IPS-18c (cell line): Measurements from ENCODE around the gene TRPM8.
"Not testable (repeated sequence)": the region's sequence is repeated elsewhere in the genome, so short reads cannot be mapped to it uniquely, and the experiment has no call there.

Source experiments
- H3K4me3 ChIP-seq: 2 replicates; pipeline ENCODE4 v1.7.0; 2013; ENCODE audit warnings: low read depth, mild to moderate bottlenecking, low read length, moderate library complexity; ENCODE audit not compliant: insufficient read depth
- H3K9me3 ChIP-seq: one replicate; pipeline ENCODE4 v1.6.1; 2013; ENCODE audit warnings: mild to moderate bottlenecking, low read length, moderate library complexity; ENCODE audit not compliant: control insufficient read depth, insufficient read depth

The TRPM8 gene

GRCh38 chr2:233917116-233917515 lies at the start of gene TRPM8:
Gene TRPM8 (plus strand): TSS chr2:233917373. CDS start chr2:233926538, 9,165 bp downstream.
- Histone ChIP-seq H3K4me3 (no peak within 1 kb of the TSS), H3K9me3 (no peaks in the 10 kb centered on the region)

GRCh38 chr2:233867993-233868532 lies 49.1 kb upstream of the TRPM8 start, which contains the start of gene MSL3B:
Gene MSL3B (minus strand): TSS chr2:233868386.
- no peaks in the 10 kb centered on the region for H3K9me3 ChIP-seq
- H3K4me3 ChIP-seq = peak within 1 kb of the TSS; percentile 55

- H3K4me3 ChIP-seq = no peak overlapping the region
- H3K9me3 ChIP-seq = no peaks in the 10 kb centered on the region
Measured at GRCh38 chr2:233871432-233871831, 45.7 kb upstream of the TRPM8 start.

GRCh38 chr2:233872125-233872524 lies 45.0 kb upstream of the TRPM8 start:
- H3K9me3 ChIP-seq = not testable (repeated sequence)

GRCh38 chr2:233882353-233882752 lies 34.8 kb upstream of the TRPM8 start:
- H3K4me3 ChIP-seq = no peak overlapping the region
- no peaks in the 10 kb centered on the region for H3K9me3 ChIP-seq

More at GRCh38 chr2:233872125-233872524, 45.0 kb upstream of the TRPM8 start:
- not testable (repeated sequence) for H3K4me3 ChIP-seq

- no peaks in the 10 kb centered on the region for H3K9me3 ChIP-seq
Measured at GRCh38 chr2:233892793-233893192, 24.4 kb upstream of the TRPM8 start.

GRCh38 chr2:233896253-233896652 lies 20.9 kb upstream of the TRPM8 start:
- H3K4me3 ChIP-seq, H3K9me3 ChIP-seq: not testable (repeated sequence)

More at GRCh38 chr2:233892793-233893192, 24.4 kb upstream of the TRPM8 start:
- no peak overlapping the region for H3K4me3 ChIP-seq

- Histone ChIP-seq H3K9me3 (no peaks in the 10 kb centered on the region), H3K4me3 (no peak overlapping the region)
Measured at GRCh38 chr2:233901367-233901766, 15.8 kb upstream of the TRPM8 start.

- Histone ChIP-seq H3K4me3 (no peak overlapping the region), H3K9me3 (no peaks in the 10 kb centered on the region)
Measured at GRCh38 chr2:233901884-233902283, 15.3 kb upstream of the TRPM8 start.

- Histone ChIP-seq H3K4me3 (no peak overlapping the region), H3K9me3 (no peaks in the 10 kb centered on the region)
Measured at GRCh38 chr2:233905945-233906344, 11.2 kb upstream of the TRPM8 start.

GRCh38 chr2:233907627-233908026 lies 9.5 kb upstream of the TRPM8 start:
- Histone ChIP-seq H3K9me3 (no peaks in the 10 kb centered on the region), H3K4me3 (no peak overlapping the region)

- H3K4me3 ChIP-seq = no peak overlapping the region
- H3K9me3 ChIP-seq = no peaks in the 10 kb centered on the region
Measured at GRCh38 chr2:233912691-233913423, 4.3 kb upstream of the TRPM8 start.

- Histone ChIP-seq H3K9me3 (no peaks in the 10 kb centered on the region), H3K4me3 (no peak overlapping the region)
Measured at GRCh38 chr2:233915128-233915527, 2.0 kb upstream of the TRPM8 start.

GRCh38 chr2:233919319-233919718 lies 2.1 kb downstream of the TRPM8 start:
- no peaks in the 10 kb centered on the region for H3K9me3 ChIP-seq
- H3K4me3 ChIP-seq = no peak overlapping the region

- H3K9me3 ChIP-seq = no peaks in the 10 kb centered on the region
- no peak overlapping the region for H3K4me3 ChIP-seq
Measured at GRCh38 chr2:233919938-233920337, 2.8 kb downstream of the TRPM8 start.

GRCh38 chr2:233922471-233922870 lies 5.3 kb downstream of the TRPM8 start:
- no peaks in the 10 kb centered on the region for H3K9me3 ChIP-seq
- no peak overlapping the region for H3K4me3 ChIP-seq

GRCh38 chr2:233925402-233925801 lies 8.2 kb downstream of the TRPM8 start:
- no peaks in the 10 kb centered on the region for H3K9me3 ChIP-seq
- no peak overlapping the region for H3K4me3 ChIP-seq

- no peaks in the 10 kb centered on the region for H3K9me3 ChIP-seq
- no peak overlapping the region for H3K4me3 ChIP-seq
Measured at GRCh38 chr2:233926806-233927205, 9.6 kb downstream of the TRPM8 start.
